ENCODE data around the gene PARP1.
"Not testable (repeated sequence)": the region's sequence is repeated elsewhere in the genome, so short reads cannot be mapped to it uniquely, and the experiment has no call there.

PARP1 gene

DNA sequence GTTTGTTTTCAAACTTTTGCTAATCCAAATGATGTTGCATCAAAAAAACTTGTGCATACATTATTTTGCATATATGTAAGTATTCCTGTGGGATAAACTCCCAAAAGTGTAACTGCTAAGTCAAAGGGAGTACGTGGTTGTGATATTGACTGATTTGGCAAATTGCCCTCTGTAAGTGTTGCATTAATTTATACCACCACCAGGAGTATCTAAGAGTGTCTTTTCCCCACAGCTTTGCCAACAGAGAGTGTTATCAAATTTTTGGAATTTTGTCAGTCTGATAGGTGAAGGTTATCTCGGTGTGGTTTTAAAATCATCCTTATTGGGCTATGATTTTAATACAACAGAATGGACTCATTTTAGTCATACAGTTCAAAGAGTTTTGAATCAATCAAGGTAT lies 30.1 kb upstream of the PARP1 start:
- POLR2A ChIA-PET, result no interaction called here
- peaks cover 0 to 1% (median 0%) of the 10 kb centered on the region in 5 experiments for H3K9me3 ChIP-seq (ENCODE audit: control extremely low read depth in 1 of 5, control insufficient read depth in 4 of 5, insufficient read depth in 2 of 5, low read depth in 1 of 5, low read length in 4 of 5)
- CTCF ChIA-PET, result interaction anchor here (0.6 to 0.7 kb wide), 2 partner anchors 15 to 240 kb away, joined by 3 read pairs; no protein-coding TSS in a partner anchor
- H3K4me3 ChIP-seq (ENCODE audit: control insufficient read depth in 1 of 7, extremely low read depth in 1 of 7, insufficient read depth in 4 of 7, low read depth in 2 of 7, low read length in 6 of 7), result no peak overlapping the region
- peaks cover 0 to 1% (median 0%) of the 10 kb centered on the region in 5 experiments for H3K27me3 ChIP-seq (replicated peaks in 2 of 5; ENCODE audit: control insufficient read depth in 4 of 5, insufficient read depth in 5 of 5, low read length in 4 of 5)
- no CpG with 5 or more reads among the region's 2 CpGs for WGBS (ENCODE audit: insufficient coverage)
- H3K36me3 ChIP-seq (ENCODE audit: control insufficient read depth in 4 of 4, insufficient read depth in 4 of 4, low read length in 3 of 4), result no peaks in the 10 kb centered on the region
- no peaks in the 10 kb centered on the region for H3K4me1 ChIP-seq (ENCODE audit: control extremely low read depth in 1 of 4, control insufficient read depth in 4 of 4, insufficient read depth in 4 of 4, low read length in 3 of 4)
- DNase-seq, result peak in 2 of 3 donors; percentile 60 to 65
- no peak overlapping the region for H3K27ac ChIP-seq (ENCODE audit: insufficient read depth in 1 of 2, low read depth in 1 of 2, low read length in 2 of 2, poor library complexity in 1 of 2, severe bottlenecking in 2 of 2)

DNA sequence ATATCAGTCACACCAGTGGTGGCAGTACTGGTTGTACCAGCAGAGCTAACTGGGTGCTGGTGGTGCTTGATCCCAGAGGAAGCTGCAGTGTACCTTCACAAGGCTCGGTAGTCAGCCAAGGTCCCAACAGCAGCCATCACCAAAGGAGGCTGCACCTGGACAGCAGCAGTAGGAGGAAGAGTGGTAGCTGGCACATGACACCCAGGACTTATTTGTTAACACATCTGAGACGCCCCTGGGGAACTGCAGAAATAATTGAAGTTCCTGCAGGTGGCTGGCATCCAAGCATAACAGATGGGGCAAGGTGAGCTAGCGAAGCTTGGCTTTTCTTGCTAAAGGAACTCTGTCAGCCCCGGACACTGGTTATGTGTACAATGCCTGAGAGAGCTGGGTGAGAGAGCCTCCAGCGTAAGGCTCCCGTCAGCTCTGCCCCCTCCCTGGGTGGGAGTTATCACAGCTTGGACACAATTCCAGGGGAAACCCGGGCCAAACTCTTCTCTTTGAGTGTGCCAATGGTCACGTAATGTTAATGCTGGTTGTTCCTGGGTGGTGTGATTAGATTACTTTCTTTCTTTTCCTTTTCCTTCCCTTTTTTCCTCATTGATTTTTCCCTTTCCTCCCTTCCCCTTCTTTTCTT lies 29.1 kb upstream of the PARP1 start:
- H3K4me3 ChIP-seq (ENCODE audit: control insufficient read depth in 1 of 7, extremely low read depth in 1 of 7, insufficient read depth in 4 of 7, low read depth in 2 of 7, low read length in 6 of 7), result no peak overlapping the region
- H3K4me1 ChIP-seq (ENCODE audit: control extremely low read depth in 1 of 4, control insufficient read depth in 4 of 4, insufficient read depth in 4 of 4, low read length in 3 of 4), result no peaks in the 10 kb centered on the region
- DNase-seq, result peak in 2 of 3 donors; percentile 10 to 19
- ChIA-PET CTCF (interaction anchor here (0.6 to 1.4 kb wide), 5 partner anchors 10 to 239 kb away, joined by 3 to 5 read pairs (median 4); no protein-coding TSS in a partner anchor), POLR2A (no interaction called here)
- H3K36me3 ChIP-seq (ENCODE audit: control insufficient read depth in 4 of 4, insufficient read depth in 4 of 4, low read length in 3 of 4), result no peaks in the 10 kb centered on the region
- H3K27ac ChIP-seq (ENCODE audit: insufficient read depth in 1 of 2, low read depth in 1 of 2, low read length in 2 of 2, poor library complexity in 1 of 2, severe bottlenecking in 2 of 2), result no peak overlapping the region
- 72% methylated on average over 4 of the region's 8 CpGs for WGBS (ENCODE audit: insufficient coverage)
- peaks cover 0 to 1% (median 0%) of the 10 kb centered on the region in 5 experiments for H3K9me3 ChIP-seq (ENCODE audit: control extremely low read depth in 1 of 5, control insufficient read depth in 4 of 5, insufficient read depth in 2 of 5, low read depth in 1 of 5, low read length in 4 of 5)
- peaks cover 0 to 1% (median 0%) of the 10 kb centered on the region in 5 experiments for H3K27me3 ChIP-seq (replicated peaks in 2 of 5; ENCODE audit: control insufficient read depth in 4 of 5, insufficient read depth in 5 of 5, low read length in 4 of 5)

DNA sequence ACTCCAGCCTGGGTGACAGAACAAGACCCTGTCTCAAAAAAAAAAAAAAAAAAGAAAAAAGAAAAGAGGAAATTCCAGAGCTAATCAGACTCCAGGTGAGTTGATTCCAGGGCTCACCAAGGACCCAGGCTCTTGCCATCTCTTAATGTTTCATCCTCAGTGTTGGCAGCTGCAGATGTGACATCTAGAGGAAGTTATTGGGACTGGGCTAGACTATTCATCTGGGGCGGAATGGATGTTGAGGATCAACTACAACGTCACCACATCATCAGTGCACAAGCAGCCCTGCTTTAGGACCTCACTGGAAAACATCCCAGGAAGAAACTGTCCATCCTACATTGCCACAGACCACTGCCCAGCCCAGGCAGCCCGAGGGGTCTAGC lies 28.6 kb upstream of the PARP1 start:
- POLR2A ChIA-PET, result interaction anchor here (0.5 kb wide), 1 partner anchor 873 kb away, joined by 6 read pairs; no protein-coding TSS in a partner anchor

DNA sequence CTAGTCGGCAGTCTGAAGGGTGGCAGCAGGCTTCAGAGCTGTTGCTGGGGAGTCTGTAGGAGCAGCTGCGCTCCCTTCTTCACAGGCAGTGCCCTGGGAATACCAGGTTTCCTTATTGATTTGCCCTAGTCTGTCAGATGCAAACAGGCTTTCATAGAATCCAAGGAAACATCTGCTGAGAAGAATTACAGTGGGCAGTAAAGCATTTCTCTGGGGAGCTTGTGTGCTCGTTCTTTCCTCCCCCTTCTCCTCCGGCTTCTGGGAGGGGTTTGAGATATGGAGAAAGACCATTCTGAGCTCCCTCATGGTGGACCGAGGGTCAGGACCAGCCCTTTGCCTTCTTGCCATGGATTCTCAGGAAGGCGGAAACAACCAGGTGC lies 25.4 kb upstream of the PARP1 start:
- no peaks in the 10 kb centered on the region for H3K9me3 ChIP-seq (ENCODE audit: control extremely low read depth in 1 of 5, control insufficient read depth in 4 of 5, insufficient read depth in 2 of 5, low read depth in 1 of 5, low read length in 4 of 5)
- H3K4me1 ChIP-seq (ENCODE audit: control extremely low read depth in 1 of 4, control insufficient read depth in 4 of 4, insufficient read depth in 4 of 4, low read length in 3 of 4), result peaks cover 5 to 13% (median 12%) of the 10 kb centered on the region in 4 experiments
- 96% methylated on average over 4 of the region's 6 CpGs for WGBS (ENCODE audit: insufficient coverage)
- POLR2A ChIA-PET, result no interaction called here
- no peak overlapping the region for H3K4me3 ChIP-seq (ENCODE audit: control insufficient read depth in 1 of 7, extremely low read depth in 1 of 7, insufficient read depth in 4 of 7, low read depth in 2 of 7, low read length in 6 of 7)
- no peaks in the 10 kb centered on the region for H3K36me3 ChIP-seq (ENCODE audit: control insufficient read depth in 4 of 4, insufficient read depth in 4 of 4, low read length in 3 of 4)
- H3K27me3 ChIP-seq (replicated peaks in 2 of 5; ENCODE audit: control insufficient read depth in 4 of 5, insufficient read depth in 5 of 5, low read length in 4 of 5), result no peaks in the 10 kb centered on the region
- no peak for DNase-seq
- H3K27ac ChIP-seq (ENCODE audit: insufficient read depth in 1 of 2, low read depth in 1 of 2, low read length in 2 of 2, poor library complexity in 1 of 2, severe bottlenecking in 2 of 2), result no peak overlapping the region
- CTCF ChIA-PET, result interaction anchor here (1.0 kb wide), 1 partner anchor 11 kb away, joined by 4 read pairs; no protein-coding TSS in a partner anchor

More for the DNA sequence above, 28.6 kb upstream of the PARP1 start:
- H3K36me3 ChIP-seq (ENCODE audit: control insufficient read depth in 4 of 4, insufficient read depth in 4 of 4, low read length in 3 of 4), result no peaks in the 10 kb centered on the region
- H3K27ac ChIP-seq (ENCODE audit: insufficient read depth in 1 of 2, low read depth in 1 of 2, low read length in 2 of 2, poor library complexity in 1 of 2, severe bottlenecking in 2 of 2), result no peak overlapping the region
- no peak overlapping the region for H3K4me3 ChIP-seq (ENCODE audit: control insufficient read depth in 1 of 7, extremely low read depth in 1 of 7, insufficient read depth in 4 of 7, low read depth in 2 of 7, low read length in 6 of 7)
- CTCF ChIA-PET, result interaction anchor here (1.0 to 1.4 kb wide), 4 partner anchors 10 to 30 kb away, joined by 3 to 5 read pairs (median 4); no protein-coding TSS in a partner anchor
- H3K9me3 ChIP-seq (ENCODE audit: control extremely low read depth in 1 of 5, control insufficient read depth in 4 of 5, insufficient read depth in 2 of 5, low read depth in 1 of 5, low read length in 4 of 5), result peaks cover 0 to 1% (median 0%) of the 10 kb centered on the region in 5 experiments
- WGBS (ENCODE audit: insufficient coverage), result 94% methylated on average over 3 of the region's 3 CpGs
- H3K27me3 ChIP-seq (replicated peaks in 2 of 5; ENCODE audit: control insufficient read depth in 4 of 5, insufficient read depth in 5 of 5, low read length in 4 of 5), result no peaks in the 10 kb centered on the region
- H3K4me1 ChIP-seq (ENCODE audit: control extremely low read depth in 1 of 4, control insufficient read depth in 4 of 4, insufficient read depth in 4 of 4, low read length in 3 of 4), result no peaks in the 10 kb centered on the region
- no peak for DNase-seq

DNA sequence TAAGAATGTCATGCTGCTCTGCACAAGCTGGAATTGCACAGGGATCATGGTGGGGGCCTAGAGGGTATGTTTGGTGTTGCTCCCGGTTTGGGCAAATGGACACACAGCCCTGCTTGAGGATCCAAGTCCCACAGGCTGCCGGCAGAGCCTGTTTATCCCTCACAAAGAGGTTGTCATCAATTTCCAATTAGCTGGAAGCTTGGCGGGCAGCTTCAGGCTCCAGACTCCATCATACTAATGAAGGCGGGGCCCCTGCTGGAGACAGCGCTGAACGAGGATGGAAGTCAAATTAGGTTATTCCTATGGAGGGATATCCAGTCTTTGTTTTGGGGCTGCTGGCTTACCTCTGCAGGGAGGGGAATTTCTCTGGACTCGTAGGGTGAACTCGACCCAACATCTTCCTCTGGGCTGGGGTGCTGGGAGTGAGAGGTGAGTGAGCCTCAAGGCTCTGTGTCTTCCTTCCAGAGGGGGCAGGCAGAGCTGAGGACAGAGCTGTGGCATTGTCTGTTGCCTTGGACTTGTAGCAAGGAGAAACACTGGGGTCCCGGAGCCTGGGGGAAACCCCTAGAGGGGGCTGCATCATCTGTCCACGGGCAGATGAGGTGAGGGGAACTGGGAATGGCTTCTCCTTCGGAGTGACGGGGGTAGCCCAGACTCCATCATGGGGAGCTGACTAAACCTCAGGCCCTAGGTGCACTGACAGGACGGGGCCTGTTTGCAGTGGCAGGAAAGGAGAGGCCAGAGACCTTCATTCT lies 24.9 kb upstream of the PARP1 start:
- ChIA-PET POLR2A (no interaction called here), CTCF (interaction anchor here (1.0 to 1.2 kb wide), 2 partner anchors 12 to 111 kb away, joined by 3 to 4 read pairs; no protein-coding TSS in a partner anchor)
- DNase-seq, result no peak
- Histone ChIP-seq H3K36me3 (ENCODE audit: control insufficient read depth in 4 of 4, insufficient read depth in 4 of 4, low read length in 3 of 4) (no peaks in the 10 kb centered on the region), H3K9me3 (ENCODE audit: control extremely low read depth in 1 of 5, control insufficient read depth in 4 of 5, insufficient read depth in 2 of 5, low read depth in 1 of 5, low read length in 4 of 5) (no peaks in the 10 kb centered on the region), H3K27me3 (replicated peaks in 2 of 5; ENCODE audit: control insufficient read depth in 4 of 5, insufficient read depth in 5 of 5, low read length in 4 of 5) (no peaks in the 10 kb centered on the region), H3K4me3 (ENCODE audit: control insufficient read depth in 1 of 7, extremely low read depth in 1 of 7, insufficient read depth in 4 of 7, low read depth in 2 of 7, low read length in 6 of 7) (no peak overlapping the region), H3K27ac (ENCODE audit: insufficient read depth in 1 of 2, low read depth in 1 of 2, low read length in 2 of 2, poor library complexity in 1 of 2, severe bottlenecking in 2 of 2) (no peak overlapping the region), H3K4me1 (ENCODE audit: control extremely low read depth in 1 of 4, control insufficient read depth in 4 of 4, insufficient read depth in 4 of 4, low read length in 3 of 4) (peaks cover 6 to 16% (median 12%) of the 10 kb centered on the region in 4 experiments)
- WGBS (ENCODE audit: insufficient coverage), result 94% methylated on average over 9 of the region's 13 CpGs

DNA sequence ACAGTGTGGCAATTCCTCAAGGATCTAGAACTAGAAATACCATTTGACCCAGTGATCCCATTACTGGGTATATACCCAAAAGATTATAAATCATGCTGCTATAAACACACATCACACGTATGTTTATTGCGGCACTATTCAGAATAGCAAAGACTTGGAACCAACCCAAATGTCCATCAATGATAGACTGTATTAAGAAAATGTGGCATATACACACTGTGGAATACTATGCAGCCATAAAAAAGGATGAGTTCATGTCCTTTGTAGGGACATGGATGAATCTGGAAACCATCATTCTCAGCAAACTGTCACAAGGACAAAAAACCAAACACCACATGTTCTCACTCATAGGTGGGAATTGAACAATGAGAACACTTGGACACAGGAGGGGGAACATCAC lies 24.0 kb upstream of the PARP1 start:
- WGBS (ENCODE audit: insufficient coverage), result no CpG with 5 or more reads among the region's 2 CpGs
- H3K36me3 ChIP-seq (ENCODE audit: control insufficient read depth in 4 of 4, insufficient read depth in 4 of 4, low read length in 3 of 4); POLR2A ChIA-PET; H3K27me3 ChIP-seq (replicated peaks in 2 of 5; ENCODE audit: control insufficient read depth in 4 of 5, insufficient read depth in 5 of 5, low read length in 4 of 5); H3K4me3 ChIP-seq (ENCODE audit: control insufficient read depth in 1 of 7, extremely low read depth in 1 of 7, insufficient read depth in 4 of 7, low read depth in 2 of 7, low read length in 6 of 7); H3K9me3 ChIP-seq (ENCODE audit: control extremely low read depth in 1 of 5, control insufficient read depth in 4 of 5, insufficient read depth in 2 of 5, low read depth in 1 of 5, low read length in 4 of 5); DNase-seq; H3K27ac ChIP-seq (ENCODE audit: insufficient read depth in 1 of 2, low read depth in 1 of 2, low read length in 2 of 2, poor library complexity in 1 of 2, severe bottlenecking in 2 of 2): not testable (repeated sequence)
- H3K4me1 ChIP-seq (ENCODE audit: control extremely low read depth in 1 of 4, control insufficient read depth in 4 of 4, insufficient read depth in 4 of 4, low read length in 3 of 4), result peaks cover 6 to 16% (median 12%) of the 10 kb centered on the region in 4 experiments
- CTCF ChIA-PET, result interaction anchor here (1.2 kb wide), 1 partner anchor 112 kb away, joined by 3 read pairs; no protein-coding TSS in a partner anchor
